Cardiac muscle cell (in vitro differentiated cells and primary cell): ENCODE data around the gene MS4A18. TPM values are rescaled to one million over a fixed set of nuclear protein-coding genes. Genes with fewer than 3 reads are reported as not detected.

ENCODE experiments used
- DNase-seq, 2 donors: peaks; one replicate each; pipeline versions ENCODE4 v3.0.0 to v3.0.0-alpha.2; 2010 to 2017; ENCODE audit warnings: low read depth in 1 of 2, low spot score in 1 of 2
- H3K27ac ChIP-seq: fragments of 200-600 bp; sonication (generic); 2 replicates; pipeline ENCODE4 v1.5.1; 2016
- H3K27me3 ChIP-seq: fragments of 200-600 bp; sonication (generic); 2 replicates; pipeline ENCODE4 v1.6.0; 2016; ENCODE audit warnings: control low read depth
- H3K36me3 ChIP-seq: fragments of 200-600 bp; sonication (generic); 2 replicates; pipeline ENCODE4 v1.5.1; 2016; ENCODE audit warnings: control low read depth
- H3K4me1 ChIP-seq: fragments of 200-600 bp; sonication (generic); 2 replicates; pipeline ENCODE4 v1.8.1; 2017; ENCODE audit warnings: low read depth, mild to moderate bottlenecking, mixed run types
- H3K4me3 ChIP-seq: fragments of 200-600 bp; sonication (generic); 2 replicates; pipeline ENCODE4 v1.5.1; 2016; ENCODE audit warnings: mild to moderate bottlenecking
- H3K9me3 ChIP-seq: fragments of 200-600 bp; sonication (generic); 2 replicates; pipeline ENCODE4 v1.5.1; 2017; ENCODE audit warnings: low read depth, mild to moderate bottlenecking, control low read depth
- CTCF ChIP-seq: IDR thresholded peaks from 2 replicates; pipeline ENCODE4 v1.5.1; 2012; ENCODE audit warnings: low read depth, mild to moderate bottlenecking, low read length
- polyA plus RNA-seq: library from polyadenylated mRNA; unstranded; fragments of >200 nt; fragmentation: Nextera tagmentation; extraction: Ambion mirVana; gene quantifications from 2 replicates; pipeline ENCODE4 v1.2.1, GENCODE V29; 2016
- total RNA-seq: library from RNA; depleted of rRNA; stranded (reverse); fragments of >200 nt; gene quantifications from 2 replicates; pipeline ENCODE4 v1.2.3, GENCODE V29; 2016

The MS4A18 gene
- total and polyA plus RNA-seq, 2 experiments from 2014 or later: not detected

- DNase-seq: no peak
- Histone ChIP-seq H3K9me3 (no peaks in the 10 kb centered on the region), H3K27me3 (no peaks in the 10 kb centered on the region), H3K4me1 (no peaks in the 10 kb centered on the region), H3K36me3 (no peaks in the 10 kb centered on the region), H3K4me3 (no peak overlapping the region), H3K27ac (no peak overlapping the region)
- no peak for TF ChIP-seq CTCF
Measured at GRCh38 chr11:60783911-60784310, 59.4 kb downstream of the MS4A18 start.

GRCh38 chr11:60785136-60785535 lies 60.6 kb downstream of the MS4A18 start, which contains the start of gene MS4A10:
TSS of gene MS4A10 (plus strand) at chr11:60785333. CDS start at chr11:60790336, 5,003 bp downstream.
- no peak for DNase-seq
- Histone ChIP-seq H3K27me3 (no peaks in the 10 kb centered on the region), H3K9me3 (no peaks in the 10 kb centered on the region), H3K4me3 (no peak within 1 kb of the TSS), H3K27ac (no peak within 1 kb of the TSS), H3K4me1 (no peaks in the 10 kb centered on the region), H3K36me3 (no peaks in the 10 kb centered on the region)
- TF ChIP-seq CTCF: no peak

- no peak overlapping the region for H3K4me3 ChIP-seq
Measured at GRCh38 chr11:60785806-60786361, 61.4 kb downstream of the MS4A18 start.

GRCh38 chr11:60786811-60787567 lies 62.5 kb downstream of the MS4A18 start:
- Histone ChIP-seq H3K4me1 (no peaks in the 10 kb centered on the region), H3K27ac (no peak overlapping the region), H3K36me3 (no peaks in the 10 kb centered on the region), H3K27me3 (no peaks in the 10 kb centered on the region), H3K9me3 (no peaks in the 10 kb centered on the region), H3K4me3 (no peak overlapping the region)
- TF ChIP-seq CTCF: no peak
- DNase-seq: peak; percentile 57 to 87

More at GRCh38 chr11:60785806-60786361, 61.4 kb downstream of the MS4A18 start:
- no peaks in the 10 kb centered on the region for H3K36me3 ChIP-seq
- no peak overlapping the region for H3K27ac ChIP-seq
- peak in 1 of 2 donors; percentile 54 for DNase-seq
- peak; percentile 4 for TF ChIP-seq CTCF
- H3K27me3 ChIP-seq: no peaks in the 10 kb centered on the region
- H3K9me3 ChIP-seq: no peaks in the 10 kb centered on the region
- H3K4me1 ChIP-seq: no peaks in the 10 kb centered on the region

GRCh38 chr11:60788401-60789125 lies 64.0 kb downstream of the MS4A18 start:
- Histone ChIP-seq H3K27me3 (no peaks in the 10 kb centered on the region), H3K36me3 (no peaks in the 10 kb centered on the region), H3K4me3 (no peak overlapping the region), H3K4me1 (no peaks in the 10 kb centered on the region), H3K9me3 (no peaks in the 10 kb centered on the region), H3K27ac (no peak overlapping the region)
- TF ChIP-seq CTCF: no peak
- peak in 1 of 2 donors; percentile 30 for DNase-seq
